Neural cell (in vitro differentiated cells): Measurements from ENCODE around the gene TTC21B.

Source experiments
- EP300 ChIP-seq: fragments of 450-650 bp; conservative IDR thresholded peaks from 2 replicates; pipeline ENCODE4 v1.6.1; 2014; ENCODE audit warnings: antibody characterized with exemption, mild to moderate bottlenecking, moderate library complexity; ENCODE audit not compliant: poor library complexity, severe bottlenecking
- EZH2 ChIP-seq: fragments of 200-600, 300-800 bp; shearing (Covaris generic), sonication (generic); IDR thresholded peaks from 2 replicates; pipeline ENCODE4 v1.6.1; 2014; ENCODE audit warnings: antibody characterized with exemption, low read length, borderline replicate concordance, mild to moderate bottlenecking; ENCODE audit not compliant: insufficient read depth, poor library complexity, severe bottlenecking
- MXI1 ChIP-seq: fragments of 450-650 bp; conservative IDR thresholded peaks from 2 replicates; pipeline ENCODE4 v1.6.1; 2014; ENCODE audit warnings: antibody characterized with exemption, mild to moderate bottlenecking; ENCODE audit not compliant: poor library complexity, severe bottlenecking
- POLR2AphosphoS5 ChIP-seq: IDR thresholded peaks from 2 replicates; pipeline ENCODE4 v1.6.1; 2012
- SMC3 ChIP-seq: fragments of 450-650 bp; conservative IDR thresholded peaks from 2 replicates; pipeline ENCODE4 v1.6.1; 2014; ENCODE audit warnings: antibody characterized with exemption, mild to moderate bottlenecking, moderate library complexity; ENCODE audit not compliant: poor library complexity
- TF ChIP-seq, protein P1 (sequence below): fragments of 450-650 bp; IDR thresholded peaks from 2 replicates; pipeline ENCODE4 v1.5.1; 2014; ENCODE audit warnings: antibody characterized with exemption, mild to moderate bottlenecking, moderate library complexity; ENCODE audit not compliant: poor library complexity, severe bottlenecking
- TF ChIP-seq, protein P2 (sequence below): IDR thresholded peaks from 2 replicates; pipeline ENCODE4 v1.6.1; 2012; ENCODE audit warnings: borderline replicate concordance

DNA sequence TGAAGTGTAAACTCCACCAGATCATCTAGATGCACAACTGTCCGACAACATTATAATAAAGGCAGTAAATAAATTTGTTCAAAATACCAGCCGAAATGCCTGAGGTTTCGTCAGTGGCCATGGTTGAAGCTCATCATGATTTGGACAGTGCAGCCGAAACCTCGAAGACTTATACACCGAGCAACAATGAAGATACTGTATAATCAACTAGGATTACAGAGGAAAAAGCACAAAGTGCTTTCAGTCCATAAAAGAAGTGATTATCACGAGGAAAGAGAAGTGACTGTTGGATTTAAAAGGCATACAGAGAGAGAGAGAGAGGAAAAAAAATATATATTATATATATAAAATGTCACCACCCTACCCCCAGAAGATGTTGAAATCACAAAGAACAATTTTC lies 107.5 kb downstream of the TTC21B start:
- TF ChIP-seq, protein P1, sequence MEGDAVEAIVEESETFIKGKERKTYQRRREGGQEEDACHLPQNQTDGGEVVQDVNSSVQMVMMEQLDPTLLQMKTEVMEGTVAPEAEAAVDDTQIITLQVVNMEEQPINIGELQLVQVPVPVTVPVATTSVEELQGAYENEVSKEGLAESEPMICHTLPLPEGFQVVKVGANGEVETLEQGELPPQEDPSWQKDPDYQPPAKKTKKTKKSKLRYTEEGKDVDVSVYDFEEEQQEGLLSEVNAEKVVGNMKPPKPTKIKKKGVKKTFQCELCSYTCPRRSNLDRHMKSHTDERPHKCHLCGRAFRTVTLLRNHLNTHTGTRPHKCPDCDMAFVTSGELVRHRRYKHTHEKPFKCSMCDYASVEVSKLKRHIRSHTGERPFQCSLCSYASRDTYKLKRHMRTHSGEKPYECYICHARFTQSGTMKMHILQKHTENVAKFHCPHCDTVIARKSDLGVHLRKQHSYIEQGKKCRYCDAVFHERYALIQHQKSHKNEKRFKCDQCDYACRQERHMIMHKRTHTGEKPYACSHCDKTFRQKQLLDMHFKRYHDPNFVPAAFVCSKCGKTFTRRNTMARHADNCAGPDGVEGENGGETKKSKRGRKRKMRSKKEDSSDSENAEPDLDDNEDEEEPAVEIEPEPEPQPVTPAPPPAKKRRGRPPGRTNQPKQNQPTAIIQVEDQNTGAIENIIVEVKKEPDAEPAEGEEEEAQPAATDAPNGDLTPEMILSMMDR = no peak
- TF ChIP-seq POLR2AphosphoS5 (no peak), MXI1 (no peak), EP300 (no peak), EZH2 (no peak), SMC3 (no peak)
- TF ChIP-seq, protein P2, sequence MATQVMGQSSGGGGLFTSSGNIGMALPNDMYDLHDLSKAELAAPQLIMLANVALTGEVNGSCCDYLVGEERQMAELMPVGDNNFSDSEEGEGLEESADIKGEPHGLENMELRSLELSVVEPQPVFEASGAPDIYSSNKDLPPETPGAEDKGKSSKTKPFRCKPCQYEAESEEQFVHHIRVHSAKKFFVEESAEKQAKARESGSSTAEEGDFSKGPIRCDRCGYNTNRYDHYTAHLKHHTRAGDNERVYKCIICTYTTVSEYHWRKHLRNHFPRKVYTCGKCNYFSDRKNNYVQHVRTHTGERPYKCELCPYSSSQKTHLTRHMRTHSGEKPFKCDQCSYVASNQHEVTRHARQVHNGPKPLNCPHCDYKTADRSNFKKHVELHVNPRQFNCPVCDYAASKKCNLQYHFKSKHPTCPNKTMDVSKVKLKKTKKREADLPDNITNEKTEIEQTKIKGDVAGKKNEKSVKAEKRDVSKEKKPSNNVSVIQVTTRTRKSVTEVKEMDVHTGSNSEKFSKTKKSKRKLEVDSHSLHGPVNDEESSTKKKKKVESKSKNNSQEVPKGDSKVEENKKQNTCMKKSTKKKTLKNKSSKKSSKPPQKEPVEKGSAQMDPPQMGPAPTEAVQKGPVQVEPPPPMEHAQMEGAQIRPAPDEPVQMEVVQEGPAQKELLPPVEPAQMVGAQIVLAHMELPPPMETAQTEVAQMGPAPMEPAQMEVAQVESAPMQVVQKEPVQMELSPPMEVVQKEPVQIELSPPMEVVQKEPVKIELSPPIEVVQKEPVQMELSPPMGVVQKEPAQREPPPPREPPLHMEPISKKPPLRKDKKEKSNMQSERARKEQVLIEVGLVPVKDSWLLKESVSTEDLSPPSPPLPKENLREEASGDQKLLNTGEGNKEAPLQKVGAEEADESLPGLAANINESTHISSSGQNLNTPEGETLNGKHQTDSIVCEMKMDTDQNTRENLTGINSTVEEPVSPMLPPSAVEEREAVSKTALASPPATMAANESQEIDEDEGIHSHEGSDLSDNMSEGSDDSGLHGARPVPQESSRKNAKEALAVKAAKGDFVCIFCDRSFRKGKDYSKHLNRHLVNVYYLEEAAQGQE = no peak
